B cell (primary cell): ENCODE results near the gene DNAJC3. TPM values are rescaled to one million over a fixed set of nuclear protein-coding genes. Genes with fewer than 3 reads are reported as not detected.

Source experiments
- ATAC-seq: fragments of 200-7000 bp; cut with Tn5 transposase; one replicate; pipeline ENCODE4 v1.10.0; 2021; ENCODE audit warnings: low read depth, mild to moderate bottlenecking, moderate number of reproducible peaks, moderate library complexity
- CTCF ChIA-PET: fragments of 350-600 bp; sonication (Branson Sonifier 250); formaldehyde crosslinking; loops from one replicate; lab custom pipeline; 2021; ENCODE audit warnings: antibody characterized with exemption, inconsistent platforms; lab: Charles Lee
- POLR2A ChIA-PET: fragments of 350-600 bp; sonication (Branson Sonifier 250); formaldehyde crosslinking; loops from one replicate; lab custom pipeline; 2021; ENCODE audit warnings: antibody characterized with exemption; lab: Charles Lee
- DNase-seq: peaks from one replicate; pipeline ENCODE4 v3.0.0; 2013
- H2AFZ ChIP-seq: 2 replicates; pipeline ENCODE4 v1.6.1; 2012; ENCODE audit warnings: mild to moderate bottlenecking, low read depth, low read length; ENCODE audit not compliant: insufficient read depth, poor library complexity, severe bottlenecking
- H3K27ac ChIP-seq, 2 donors: 1 replicate in 1 of 2; 2 replicates in 1 of 2; pipeline ENCODE4 v1.5.1; 2012 to 2013; ENCODE audit warnings: low read length in 2 of 2, mild to moderate bottlenecking in 2 of 2, moderate library complexity in 1 of 2
- H3K27me3 ChIP-seq, 4 experiments: fragments of 200-600 bp in 1 of 4; sonication (generic) in 1 of 4; replicated peaks in 1 of 4; 1 replicate in 2 of 4; 2 replicates in 2 of 4; pipeline versions ENCODE4 v1.6.1 to v1.7.0; 2013 to 2016; ENCODE audit warnings: low read length in 3 of 4, mild to moderate bottlenecking in 2 of 4, mixed read lengths in 1 of 4, moderate library complexity in 1 of 4; ENCODE audit not compliant: insufficient read depth in 4 of 4, control insufficient read depth in 3 of 4; ENCODE audit errors: control extremely low read depth in 1 of 4
- H3K36me3 ChIP-seq, 2 experiments: replicated peaks in 1 of 2; 1 replicate in 1 of 2; 2 replicates in 1 of 2; pipeline versions ENCODE4 v1.6.1 to v1.7.1; 2013; ENCODE audit warnings: low read length in 1 of 2; ENCODE audit not compliant: insufficient read depth in 2 of 2, control insufficient read depth in 1 of 2; ENCODE audit errors: control extremely low read depth in 1 of 2, extremely low read depth in 1 of 2
- H3K4me1 ChIP-seq, 2 donors: fragments of 200-600 bp in 1 of 2; sonication (generic) in 1 of 2; 1 replicate in 1 of 2; 2 replicates in 1 of 2; pipeline versions ENCODE4 v1.5.1 to v1.6.1; 2013 to 2017; ENCODE audit warnings: low read length in 2 of 2; ENCODE audit not compliant: control insufficient read depth in 2 of 2, insufficient read depth in 2 of 2
- H3K4me2 ChIP-seq: replicated peaks from 2 replicates; pipeline ENCODE3; 2012; ENCODE audit warnings: mild to moderate bottlenecking, low read depth, low read length; ENCODE audit not compliant: poor library complexity, severe bottlenecking
- H3K4me3 ChIP-seq, 5 experiments: fragments of 200-600 bp in 1 of 5; sonication (generic) in 1 of 5; 1 replicate in 3 of 5; 2 replicates in 2 of 5; pipeline versions ENCODE4 v1.5.1 to v1.7.0; 2011 to 2016; ENCODE audit warnings: low read length in 4 of 5, mild to moderate bottlenecking in 4 of 5, low read depth in 2 of 5, control low read depth in 1 of 5, moderate library complexity in 1 of 5; ENCODE audit not compliant: insufficient read depth in 1 of 5; ENCODE audit errors: control extremely low read depth in 1 of 5, extremely low read depth in 1 of 5
- H3K79me2 ChIP-seq: fragments of 200-600 bp; sonication (generic); one replicate; pipeline ENCODE4 v1.6.0; 2016; ENCODE audit warnings: low read length; ENCODE audit not compliant: control insufficient read depth, insufficient read depth
- H3K9ac ChIP-seq: fragments of 200-600 bp; sonication (generic); 2 replicates; pipeline ENCODE4 v1.6.1; 2017; ENCODE audit warnings: mild to moderate bottlenecking, low read length, moderate library complexity
- H3K9me3 ChIP-seq, 3 donors: one replicate each; pipeline versions ENCODE4 v1.6.1 to v1.7.1; 2013; ENCODE audit warnings: low read length in 2 of 3; ENCODE audit not compliant: control insufficient read depth in 2 of 3, insufficient read depth in 1 of 3; ENCODE audit errors: control extremely low read depth in 1 of 3
- H4K20me1 ChIP-seq: 2 replicates; pipeline ENCODE4 v1.6.0; 2012; ENCODE audit warnings: mild to moderate bottlenecking, low read length; ENCODE audit not compliant: insufficient read depth, control insufficient read depth, poor library complexity, severe bottlenecking
- H3K27ac Mint-ChIP-seq: one replicate; pipeline ENCODE4 v1.8.0; 2021; ENCODE audit warnings: mixed read lengths
- H3K27me3 Mint-ChIP-seq: one replicate; pipeline ENCODE4 v1.8.0; 2021; ENCODE audit warnings: mixed read lengths
- H3K4me1 Mint-ChIP-seq: one replicate; pipeline ENCODE4 v1.8.0; 2021; ENCODE audit warnings: mixed read lengths
- H3K4me3 Mint-ChIP-seq: one replicate; pipeline ENCODE4 v1.8.0; 2021; ENCODE audit warnings: mixed read lengths
- H3K9me3 Mint-ChIP-seq: one replicate; pipeline ENCODE4 v1.8.0; 2022; ENCODE audit warnings: mixed read lengths; ENCODE audit not compliant: insufficient read depth
- CTCF ChIP-seq: fragments of 200-600 bp; IDR thresholded peaks from one replicate; pipeline ENCODE4 v1.8.0; 2022; ENCODE audit warnings: antibody characterized with exemption, mild to moderate bottlenecking
- EZH2 ChIP-seq: IDR thresholded peaks from 2 replicates; pipeline ENCODE4 v1.6.1; 2012; ENCODE audit warnings: borderline replicate concordance, low read depth, mild to moderate bottlenecking, moderate library complexity, low read length; ENCODE audit not compliant: insufficient read depth, poor library complexity, severe bottlenecking
- WGBS: methylation state at CpG from one replicate; pipeline ENCODE4 v1.1.5; 2013; ENCODE audit warnings: missing lambda C conversion rate; ENCODE audit not compliant: insufficient coverage; 5-methylcytosine and 5-hydroxymethylcytosine counted together
- intact Hi-C: fragments of 100-400 bp; cut with micrococcal nuclease; formaldehyde crosslinking; loops from one replicate; pipeline ENCODE4 v1.10.0; 2022
- polyA plus RNA-seq: library from polyadenylated mRNA; depleted of rRNA; stranded (reverse); fragments of >200 nt; gene quantifications from 2 replicates; pipeline ENCODE4 v1.2.3, GENCODE V29; 2012
- total RNA-seq, 2 donors: library from RNA; stranded (reverse); fragments of 120-200 nt in 1 of 2; gene quantifications; 1 replicate in 1 of 2; 2 replicates in 1 of 2; pipeline versions ENCODE4 v1.2.3 to v1.2.4, GENCODE V29; 2013 to 2022

DNAJC3 gene
- total and polyA plus RNA-seq, 2 donors (not counting 1 experiment from before 2014, with no cell fraction given): 2.8 to 12.1 TPM

- H4K20me1 ChIP-seq: peaks cover 22% of the 10 kb centered on the region
- H3K4me1 ChIP-seq: no peaks in the 10 kb centered on the region
- peaks cover 40% of the 10 kb centered on the region for H3K79me2 ChIP-seq
- peaks cover 18% of the 10 kb centered on the region for H3K4me1 Mint-ChIP-seq
- ATAC-seq (no peak), DNase-seq (no peak)
- peaks cover 3% of the 10 kb centered on the region for H3K9me3 Mint-ChIP-seq
- no peak overlapping the region for H3K27ac Mint-ChIP-seq
- no peak overlapping the region for H3K4me2 ChIP-seq
- no peak overlapping the region for H3K4me3 Mint-ChIP-seq
- H3K27me3 ChIP-seq: no peaks in the 10 kb centered on the region
- no peak overlapping the region for H3K27ac ChIP-seq
- H3K9ac ChIP-seq: no peak overlapping the region
- no peaks in the 10 kb centered on the region for H3K36me3 ChIP-seq
- ChIA-PET POLR2A (no interaction called here), CTCF (no interaction called here)
- H3K9me3 ChIP-seq: peaks cover 0 to 5% (median 0%) of the 10 kb centered on the region in 3 donors
- no peak overlapping the region for H3K4me3 ChIP-seq
- TF ChIP-seq CTCF: no peak
- no peak for TF ChIP-seq EZH2
- no peak overlapping the region for H2AFZ ChIP-seq
- 93% methylated on average over 4 of the region's 4 CpGs for WGBS
- intact Hi-C loops: no loop called here
- H3K27me3 Mint-ChIP-seq: no peaks in the 10 kb centered on the region
Observed at GRCh38 chr13:95745289-95745688, 68.3 kb downstream of the DNAJC3 start.

GRCh38 chr13:95745752-95746151 is 68.8 kb downstream of the DNAJC3 start:
- no peak overlapping the region for H3K4me2 ChIP-seq
- POLR2A ChIA-PET: no interaction called here
- H2AFZ ChIP-seq: no peak overlapping the region

More at GRCh38 chr13:95745752-95746151, 68.8 kb downstream of the DNAJC3 start:
- Histone ChIP-seq H3K4me3 (no peak overlapping the region), H3K36me3 (no peaks in the 10 kb centered on the region), H3K4me1 (no peaks in the 10 kb centered on the region), H3K27ac (no peak overlapping the region), H3K27me3 (no peaks in the 10 kb centered on the region), H3K9me3 (peaks cover 0 to 5% (median 0%) of the 10 kb centered on the region in 3 donors), H4K20me1 (peaks cover 22% of the 10 kb centered on the region), H3K9ac (no peak overlapping the region), H3K79me2 (peaks cover 40% of the 10 kb centered on the region)
- CTCF ChIA-PET: no interaction called here
- no peak for ATAC-seq
- TF ChIP-seq EZH2 (no peak), CTCF (no peak)
- Mint-ChIP-seq H3K9me3 (peaks cover 3% of the 10 kb centered on the region), H3K27ac (no peak overlapping the region), H3K4me1 (peaks cover 18% of the 10 kb centered on the region), H3K4me3 (no peak overlapping the region), H3K27me3 (no peaks in the 10 kb centered on the region)
- no peak for DNase-seq
- WGBS: 100% methylated on average over 2 of the region's 2 CpGs
- intact Hi-C loops: no loop called here
